DND-41 (cell line): ENCODE results near the gene RNF34.
"Not testable (repeated sequence)": the region's sequence is repeated elsewhere in the genome, so short reads cannot be mapped to it uniquely, and the experiment has no call there.

ENCODE experiments used
- CTCF ChIP-seq: IDR thresholded peaks from 2 replicates; pipeline ENCODE4 v1.5.1; 2012; ENCODE audit warnings: borderline replicate concordance, low read length, moderate library complexity, mild to moderate bottlenecking; ENCODE audit not compliant: poor library complexity, severe bottlenecking; ENCODE audit errors: extremely low read depth
- EZH2 ChIP-seq: IDR thresholded peaks from 3 replicates; pipeline ENCODE4 v1.6.1; 2012; ENCODE audit warnings: borderline replicate concordance, low read depth, mild to moderate bottlenecking, moderate library complexity, low read length, inconsistent platforms; ENCODE audit not compliant: severe bottlenecking

- not testable (repeated sequence) for TF ChIP-seq CTCF, EZH2
These were observed 24.9 kb upstream of the RNF34 start for GRCh38 chr12:121374945-121375584.
